ENCODE data around the gene AMOT.

The AMOT gene

DNA sequence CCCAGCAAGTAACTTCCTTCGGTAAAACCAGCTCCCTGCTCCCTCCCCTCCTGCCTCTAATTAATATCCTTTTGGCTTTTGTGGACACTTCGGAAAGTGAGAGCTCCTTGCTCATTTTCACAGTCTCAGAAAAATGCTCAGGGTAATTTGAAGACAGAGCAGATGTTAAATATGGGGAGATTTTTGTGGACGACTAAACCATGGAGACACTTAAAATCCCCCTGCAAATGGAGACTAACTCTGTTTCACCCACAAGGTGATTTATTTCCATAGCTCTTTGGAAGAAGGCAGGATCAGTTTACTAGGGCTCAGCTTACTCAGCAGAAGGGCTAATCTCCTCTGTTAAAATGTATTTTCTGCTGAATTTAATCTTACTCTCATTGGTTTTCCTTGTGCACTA lies 12.2 kb upstream of the AMOT start:
- Mint-ChIP-seq H3K27me3 (peaks cover 3% of the 10 kb centered on the region), H3K27ac (no peak overlapping the region)

DNA sequence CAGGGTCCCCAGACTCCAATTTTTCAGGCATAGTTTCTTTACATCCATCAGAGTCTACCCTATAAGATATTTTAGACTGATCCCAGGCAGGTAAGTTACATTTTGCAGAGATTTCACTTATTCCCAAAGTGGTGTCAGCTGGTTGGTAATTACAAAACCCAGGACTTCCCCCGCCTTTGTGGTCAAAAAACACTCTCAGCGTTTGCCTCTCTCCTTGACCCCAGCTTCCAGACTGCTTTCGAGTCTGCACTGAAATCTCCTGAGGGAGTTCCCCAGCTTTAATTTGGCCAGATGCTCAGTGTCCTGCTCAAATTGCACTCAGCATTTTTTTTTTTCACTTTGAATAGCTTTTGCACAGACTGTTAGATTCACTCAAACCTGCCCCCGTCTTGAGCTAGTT lies 11.2 kb upstream of the AMOT start:
- Mint-ChIP-seq H3K9me3 (no peaks in the 10 kb centered on the region), H3K36me3 (no peaks in the 10 kb centered on the region), H3K4me1 (peaks cover 21% of the 10 kb centered on the region), H3K4me3 (no peak overlapping the region), H3K27me3 (peaks cover 3% of the 10 kb centered on the region), H3K27ac (no peak overlapping the region)
- no peak for DNase-seq (ENCODE audit: low spot score in 2 of 2)
- ATAC-seq (ENCODE audit: low read depth): no peak

More for the DNA sequence above, 12.2 kb upstream of the AMOT start:
- no peak for ATAC-seq (ENCODE audit: low read depth)
- Mint-ChIP-seq H3K4me1 (peaks cover 24% of the 10 kb centered on the region), H3K4me3 (no peak overlapping the region), H3K9me3 (no peaks in the 10 kb centered on the region), H3K36me3 (no peaks in the 10 kb centered on the region)
- DNase-seq (ENCODE audit: low spot score in 2 of 2): no peak

DNA sequence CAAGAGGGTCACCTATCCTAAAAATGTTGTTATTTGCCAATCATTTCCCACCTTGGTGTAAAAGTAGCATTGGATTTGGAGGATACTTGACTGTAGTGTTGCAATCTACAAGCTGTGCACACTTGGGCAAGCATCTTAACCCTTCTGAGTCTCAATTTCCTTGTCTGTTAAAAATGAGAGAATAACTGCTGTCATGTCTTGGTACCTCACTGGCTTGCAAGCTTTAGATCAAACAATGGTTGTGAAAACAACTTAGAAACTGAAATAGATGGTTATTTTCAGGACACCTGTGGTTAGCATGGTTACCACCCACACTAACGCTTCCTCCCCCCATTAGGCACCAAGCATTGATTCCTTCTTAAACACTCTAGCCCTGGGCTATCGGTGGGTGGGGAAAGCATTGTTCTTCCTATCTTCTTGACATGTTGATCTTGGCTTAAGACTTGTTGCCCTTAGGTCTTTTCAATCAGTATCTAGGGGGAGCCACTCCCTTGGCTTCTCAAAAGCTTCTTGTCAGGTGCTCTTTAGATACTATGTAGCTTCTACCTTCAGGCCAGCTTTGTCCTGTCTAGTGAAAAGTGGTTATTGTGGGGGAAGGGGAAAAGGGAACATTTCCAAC lies 10.6 kb upstream of the AMOT start:
- Mint-ChIP-seq H3K4me1 (peaks cover 21% of the 10 kb centered on the region), H3K9me3 (no peaks in the 10 kb centered on the region), H3K27ac (no peak overlapping the region), H3K27me3 (no peaks in the 10 kb centered on the region), H3K4me3 (peak overlapping the region; percentile 5), H3K36me3 (no peaks in the 10 kb centered on the region)
- ATAC-seq (ENCODE audit: low read depth) (peak; percentile 50), DNase-seq (ENCODE audit: low spot score in 2 of 2) (no peak)

GRCh38 chrX:112849016-112849415 lies 8.4 kb upstream of the AMOT start:
- H3K9me3 Mint-ChIP-seq: no peaks in the 10 kb centered on the region
- peaks cover 21% of the 10 kb centered on the region for H3K4me1 Mint-ChIP-seq
- ATAC-seq (ENCODE audit: low read depth) (peak; percentile 73), DNase-seq (ENCODE audit: low spot score in 2 of 2) (no peak)
- H3K36me3 Mint-ChIP-seq: no peaks in the 10 kb centered on the region
- H3K27ac Mint-ChIP-seq: no peak overlapping the region
- no peak overlapping the region for H3K4me3 Mint-ChIP-seq
- H3K27me3 Mint-ChIP-seq: no peaks in the 10 kb centered on the region

DNA sequence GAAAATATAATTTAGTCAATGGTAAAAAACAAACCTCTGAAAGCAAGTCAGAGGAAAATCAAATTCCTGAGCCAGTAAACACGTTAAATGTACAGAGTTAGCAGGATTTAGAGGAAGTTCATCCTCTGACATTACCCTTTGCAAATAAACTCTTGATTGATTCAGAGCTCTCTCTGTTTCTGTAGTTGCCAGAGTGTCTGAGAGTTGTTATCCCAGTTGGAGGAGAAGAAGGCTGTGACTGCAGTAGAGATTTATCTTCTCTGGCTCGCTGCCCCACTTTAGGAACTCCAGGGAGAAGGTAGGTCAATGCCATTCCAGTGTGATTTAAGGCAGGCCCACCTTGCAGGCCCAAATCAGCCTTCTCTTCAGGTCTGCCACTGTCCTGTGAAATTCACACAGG lies 6.2 kb upstream of the AMOT start:
- Mint-ChIP-seq H3K4me3 (no peak overlapping the region), H3K4me1 (peaks cover 16% of the 10 kb centered on the region), H3K27ac (no peak overlapping the region), H3K27me3 (no peaks in the 10 kb centered on the region), H3K36me3 (no peaks in the 10 kb centered on the region), H3K9me3 (no peaks in the 10 kb centered on the region)
- ATAC-seq (ENCODE audit: low read depth) (no peak), DNase-seq (ENCODE audit: low spot score in 2 of 2) (no peak)

GRCh38 chrX:112846187-112846586 lies 5.6 kb upstream of the AMOT start:
- H3K27me3 Mint-ChIP-seq: no peaks in the 10 kb centered on the region

GRCh38 chrX:112844250-112844649 lies 3.6 kb upstream of the AMOT start:
- H3K4me3 Mint-ChIP-seq: no peak overlapping the region
- no peaks in the 10 kb centered on the region for H3K36me3 Mint-ChIP-seq
- no peaks in the 10 kb centered on the region for H3K27me3 Mint-ChIP-seq
- DNase-seq (ENCODE audit: low spot score in 2 of 2) (no peak), ATAC-seq (ENCODE audit: low read depth) (no peak)
- peaks cover 12% of the 10 kb centered on the region for H3K4me1 Mint-ChIP-seq
- no peaks in the 10 kb centered on the region for H3K9me3 Mint-ChIP-seq
- no peak overlapping the region for H3K27ac Mint-ChIP-seq

More at GRCh38 chrX:112846187-112846586, 5.6 kb upstream of the AMOT start:
- H3K9me3 Mint-ChIP-seq: no peaks in the 10 kb centered on the region
- H3K36me3 Mint-ChIP-seq: no peaks in the 10 kb centered on the region
- peaks cover 12% of the 10 kb centered on the region for H3K4me1 Mint-ChIP-seq
- H3K27ac Mint-ChIP-seq: no peak overlapping the region
- no peak for DNase-seq (ENCODE audit: low spot score in 2 of 2)
- H3K4me3 Mint-ChIP-seq: no peak overlapping the region
- no peak for ATAC-seq (ENCODE audit: low read depth)

DNA sequence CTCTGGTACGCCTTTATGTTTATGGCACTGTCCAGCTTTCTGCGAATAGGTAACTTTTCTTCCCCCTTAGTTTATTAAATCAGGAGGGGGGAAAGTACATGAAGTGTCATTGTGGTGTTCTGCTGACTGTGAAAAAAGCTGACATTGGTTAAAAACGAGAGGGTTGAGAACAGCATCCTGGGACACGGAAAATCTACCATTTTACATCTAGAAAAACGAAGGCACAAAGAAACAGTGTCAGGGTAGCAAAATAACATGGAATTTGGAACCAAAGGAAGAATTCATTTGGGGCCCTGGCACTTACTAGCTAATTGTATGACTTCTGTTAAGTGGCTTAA lies 1.2 kb upstream of the AMOT start:
- no peak overlapping the region for H3K27ac Mint-ChIP-seq
- no peaks in the 10 kb centered on the region for H3K36me3 Mint-ChIP-seq
- no peak for ATAC-seq (ENCODE audit: low read depth)

DNA sequence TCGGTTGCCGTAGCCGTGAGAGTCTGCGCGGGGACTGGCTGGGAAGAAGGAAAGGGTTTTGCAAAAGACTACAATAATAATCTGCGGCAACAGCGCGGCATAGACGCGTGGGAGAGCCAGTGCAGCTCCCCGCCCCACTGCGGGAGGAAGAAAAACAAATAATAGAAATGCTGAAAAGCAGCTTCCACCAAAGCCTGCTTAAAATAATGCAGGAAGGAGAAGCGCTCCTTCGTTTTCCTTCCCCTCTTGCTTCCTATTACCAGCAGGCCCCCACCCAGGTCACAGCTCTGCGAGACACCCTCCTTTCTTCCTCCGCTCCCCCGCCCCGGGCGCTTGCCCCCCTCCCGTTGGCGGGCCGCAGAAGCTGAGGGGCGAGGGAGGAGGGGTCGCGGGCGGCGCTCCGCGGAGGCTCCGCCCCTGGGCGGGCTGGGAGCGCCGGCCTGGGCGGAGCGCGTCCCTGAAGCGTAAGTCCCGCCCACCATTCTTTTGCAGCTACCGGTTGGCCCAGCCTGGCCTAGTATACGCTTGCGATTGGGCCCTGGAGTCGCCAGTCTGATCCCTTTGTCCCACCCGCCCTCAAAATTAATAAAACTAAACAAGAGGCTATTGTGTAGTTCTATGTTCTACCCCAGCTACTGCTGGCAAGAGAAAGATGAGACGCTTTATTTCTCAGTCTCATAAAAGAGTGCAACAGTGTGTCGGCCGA lies 636 bp upstream of the AMOT start:
- H3K4me3 Mint-ChIP-seq: peak overlapping the region; percentile 96
- no peaks in the 10 kb centered on the region for H3K9me3 Mint-ChIP-seq
- peaks cover 7% of the 10 kb centered on the region for H3K4me1 Mint-ChIP-seq
- H3K27me3 Mint-ChIP-seq: no peaks in the 10 kb centered on the region
- no peak overlapping the region for H3K27ac Mint-ChIP-seq
- DNase-seq (ENCODE audit: low spot score in 2 of 2): peak; percentile 62 to 68
- H3K36me3 Mint-ChIP-seq: no peaks in the 10 kb centered on the region
- peak; percentile 94 for ATAC-seq (ENCODE audit: low read depth)

More for the DNA sequence above, 1.2 kb upstream of the AMOT start:
- Mint-ChIP-seq H3K4me3 (peak overlapping the region; percentile 96), H3K4me1 (peaks cover 7% of the 10 kb centered on the region), H3K27me3 (no peaks in the 10 kb centered on the region), H3K9me3 (no peaks in the 10 kb centered on the region)
- no peak for DNase-seq (ENCODE audit: low spot score in 2 of 2)

- Mint-ChIP-seq H3K4me3 (peak overlapping the region; percentile 96), H3K27ac (peak overlapping the region; percentile 80), H3K4me1 (peaks cover 7% of the 10 kb centered on the region), H3K9me3 (no peaks in the 10 kb centered on the region), H3K27me3 (no peaks in the 10 kb centered on the region), H3K36me3 (no peaks in the 10 kb centered on the region)
- DNase-seq (ENCODE audit: low spot score in 2 of 2) (no peak), ATAC-seq (ENCODE audit: low read depth) (no peak)
These were observed 775 bp downstream of the AMOT start for GRCh38 chrX:112839856-112840255.

- Mint-ChIP-seq H3K36me3 (no peaks in the 10 kb centered on the region), H3K27ac (no peak overlapping the region), H3K4me3 (no peak overlapping the region), H3K4me1 (peaks cover 7% of the 10 kb centered on the region), H3K27me3 (no peaks in the 10 kb centered on the region), H3K9me3 (no peaks in the 10 kb centered on the region)
- ATAC-seq (ENCODE audit: low read depth) (no peak), DNase-seq (ENCODE audit: low spot score in 2 of 2) (no peak)
These were observed 3.1 kb downstream of the AMOT start for GRCh38 chrX:112837531-112837930.

DNA sequence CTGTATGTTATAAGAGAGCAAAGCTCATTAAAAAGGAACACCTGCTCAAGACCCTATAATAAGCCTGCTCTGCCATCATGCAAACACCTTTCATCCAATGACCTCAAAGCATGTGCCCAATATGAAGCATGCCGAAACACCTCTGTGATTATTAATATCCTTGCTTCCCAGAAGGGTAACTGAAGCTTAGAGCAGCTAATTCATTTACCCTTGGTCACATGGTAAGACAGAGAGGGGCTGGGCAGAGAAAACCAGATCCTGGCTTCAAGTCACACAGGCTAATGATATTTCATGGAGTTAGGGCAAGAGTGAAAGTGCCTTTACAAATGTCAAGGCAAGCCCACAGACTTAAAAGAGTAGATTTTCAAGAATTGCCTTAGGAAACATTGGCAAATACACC lies 5.6 kb downstream of the AMOT start:
- DNase-seq (ENCODE audit: low spot score in 2 of 2): no peak

GRCh38 chrX:112834031-112834845 lies 6.4 kb downstream of the AMOT start:
- Mint-ChIP-seq H3K27ac (no peak overlapping the region), H3K4me1 (no peaks in the 10 kb centered on the region), H3K36me3 (no peaks in the 10 kb centered on the region), H3K9me3 (no peaks in the 10 kb centered on the region), H3K4me3 (no peak overlapping the region), H3K27me3 (no peaks in the 10 kb centered on the region)
- no peak for ATAC-seq (ENCODE audit: low read depth)
- no peak for DNase-seq (ENCODE audit: low spot score in 2 of 2)

More for the DNA sequence above, 5.6 kb downstream of the AMOT start:
- no peak overlapping the region for H3K4me3 Mint-ChIP-seq
- H3K4me1 Mint-ChIP-seq: peaks cover 4% of the 10 kb centered on the region
- no peaks in the 10 kb centered on the region for H3K36me3 Mint-ChIP-seq
- no peaks in the 10 kb centered on the region for H3K9me3 Mint-ChIP-seq
- no peak for ATAC-seq (ENCODE audit: low read depth)
- H3K27ac Mint-ChIP-seq: no peak overlapping the region
- no peaks in the 10 kb centered on the region for H3K27me3 Mint-ChIP-seq

DNA sequence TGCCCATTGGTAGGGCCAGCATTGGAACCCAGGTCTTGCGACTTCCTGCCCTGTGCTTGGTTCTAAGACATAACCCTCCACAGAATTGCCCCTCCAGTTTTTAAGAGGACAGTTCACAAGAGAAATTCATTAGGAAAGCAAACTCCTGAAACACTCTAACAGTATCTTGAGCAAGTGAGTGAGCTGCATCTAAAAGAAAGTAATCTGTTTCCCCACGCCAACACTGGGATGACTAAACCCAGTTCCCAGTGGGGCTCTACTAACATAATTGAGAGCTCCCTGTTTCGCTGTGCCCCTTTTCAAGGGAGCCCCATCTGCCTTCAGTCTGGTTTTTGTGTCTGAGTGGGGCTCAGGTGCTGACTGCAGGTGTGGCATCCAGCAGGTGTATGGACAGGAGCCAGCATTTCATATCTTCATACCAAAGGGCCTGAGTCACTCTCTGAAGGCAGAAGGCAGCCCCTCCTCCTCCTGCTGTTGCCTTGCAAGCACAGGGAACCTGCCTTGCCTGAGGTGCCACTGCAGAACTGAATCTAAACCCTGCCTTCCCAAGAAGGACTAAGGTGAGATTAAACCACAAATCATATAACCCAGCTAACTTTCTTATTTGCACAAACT lies 8.0 kb downstream of the AMOT start:
- H3K36me3 Mint-ChIP-seq: peaks cover 2% of the 10 kb centered on the region
- H3K4me1 Mint-ChIP-seq: no peaks in the 10 kb centered on the region
- ATAC-seq (ENCODE audit: low read depth) (no peak), DNase-seq (ENCODE audit: low spot score in 2 of 2) (no peak)
- H3K4me3 Mint-ChIP-seq: no peak overlapping the region
- no peak overlapping the region for H3K27ac Mint-ChIP-seq
- H3K9me3 Mint-ChIP-seq: no peaks in the 10 kb centered on the region
- H3K27me3 Mint-ChIP-seq: no peaks in the 10 kb centered on the region
